NCI-H2196 (cell line): Measurements from ENCODE around the gene FKTN.
"Not testable (repeated sequence)": the region's sequence is repeated elsewhere in the genome, so short reads cannot be mapped to it uniquely, and the experiment has no call there.

Experiments
- DNase-seq: peaks from one replicate; lab custom pipeline; 2025; ENCODE audit not compliant: unreplicated experiment; lab: John Stamatoyannopoulos, UW

The FKTN gene

DNA sequence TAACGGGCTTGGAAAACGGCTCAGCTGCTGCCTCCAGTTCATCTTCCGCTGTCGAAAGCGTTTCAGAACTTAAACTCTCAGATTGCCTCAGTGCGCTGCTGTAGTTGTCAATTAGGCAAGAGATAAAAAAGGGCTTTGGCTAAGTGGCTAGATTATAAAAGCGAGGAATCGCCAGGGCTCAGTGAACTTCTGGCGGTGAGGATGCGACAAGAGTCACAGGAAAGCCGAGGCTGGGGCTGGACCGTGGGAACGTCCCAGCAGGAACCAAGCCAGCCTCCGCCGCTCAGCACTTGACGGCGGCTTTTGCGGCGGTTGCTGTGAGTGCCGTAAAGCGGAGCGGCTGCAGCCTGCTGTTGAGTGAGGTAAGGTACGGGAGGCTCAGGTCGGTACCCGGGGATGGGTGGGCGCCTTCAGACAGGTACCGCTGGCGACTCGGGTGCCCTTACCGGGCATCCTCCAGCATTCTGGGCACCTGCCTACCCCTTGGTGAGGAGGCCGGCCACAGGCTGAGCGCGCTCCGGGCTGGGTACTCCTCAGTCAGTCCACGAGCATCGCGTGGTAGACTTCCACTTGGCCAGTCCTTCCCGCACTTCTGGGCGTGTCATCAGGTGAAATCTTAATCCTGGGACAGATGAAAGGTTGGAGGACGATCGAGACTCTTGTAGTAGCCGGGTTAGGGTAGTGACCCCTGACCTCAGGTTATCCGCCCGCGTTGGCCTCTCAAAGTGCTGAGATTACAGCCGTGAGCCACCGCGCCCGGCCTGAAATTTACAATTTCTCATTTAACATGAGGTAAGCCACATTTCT is at the start of gene FKTN:
Gene FKTN (plus strand): TSS at position 328 of the 807 bp plus-strand sequence. CDS start 16,902 bp downstream, outside the sequence.
- DNase-seq = peak; percentile 82

DNA sequence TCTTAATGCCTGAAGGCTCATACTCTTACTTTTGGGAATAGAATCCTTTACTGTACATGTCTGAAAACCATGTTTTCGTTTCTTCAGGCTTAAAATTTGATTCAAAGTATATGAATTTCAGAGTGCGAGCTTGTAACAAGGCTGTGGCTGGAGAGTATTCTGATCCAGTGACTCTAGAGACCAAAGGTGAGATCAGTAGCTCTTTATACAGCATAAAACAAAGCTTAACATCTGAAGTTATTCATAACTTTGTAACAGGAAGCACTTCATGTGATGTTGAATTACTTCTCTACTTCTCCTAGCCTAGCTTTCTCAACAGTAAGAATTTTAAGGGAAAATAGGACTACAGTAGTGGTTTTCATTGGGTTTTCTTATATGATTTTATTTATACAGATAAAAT is 49.4 kb upstream of the FKTN start:
- no peak for DNase-seq

DNA sequence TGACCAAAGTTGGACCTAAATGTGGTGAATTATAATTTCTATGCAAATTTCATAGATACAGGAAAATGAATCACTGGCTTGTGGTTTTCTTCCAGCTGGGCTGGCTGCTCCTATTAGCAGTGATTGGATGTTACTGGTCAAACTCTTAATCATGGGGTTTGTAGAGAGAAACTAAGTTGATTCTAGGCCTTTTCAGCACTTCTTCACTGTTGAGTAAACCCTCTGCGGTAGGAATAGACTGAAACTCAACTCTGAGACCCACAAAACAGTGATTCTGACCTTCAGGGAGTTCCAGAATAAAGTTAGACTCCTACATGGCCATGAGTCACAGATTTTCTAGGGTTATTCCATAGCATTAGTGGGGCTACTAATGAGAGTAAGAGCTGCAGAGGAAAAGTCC is 47.9 kb upstream of the FKTN start:
- no peak for DNase-seq

DNA sequence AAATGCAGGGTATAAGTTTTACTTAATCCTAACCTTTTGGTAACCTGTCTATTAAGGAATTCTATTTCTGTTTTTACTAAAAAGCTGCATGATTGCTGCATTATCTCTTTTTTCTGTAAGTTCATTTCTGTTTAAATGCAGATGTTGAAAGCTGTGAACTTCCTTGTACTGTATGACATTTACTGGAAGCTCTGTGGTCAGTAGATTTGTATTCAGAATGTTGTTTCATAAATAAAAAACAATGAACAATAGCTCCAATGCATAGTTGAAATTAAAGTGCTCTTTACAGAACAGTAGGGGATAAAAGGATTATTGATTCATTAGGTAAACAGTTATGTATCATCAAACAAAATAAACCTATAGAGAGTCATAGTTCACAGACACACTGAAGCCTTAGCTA is 46.5 kb upstream of the FKTN start:
- no peak for DNase-seq

DNA sequence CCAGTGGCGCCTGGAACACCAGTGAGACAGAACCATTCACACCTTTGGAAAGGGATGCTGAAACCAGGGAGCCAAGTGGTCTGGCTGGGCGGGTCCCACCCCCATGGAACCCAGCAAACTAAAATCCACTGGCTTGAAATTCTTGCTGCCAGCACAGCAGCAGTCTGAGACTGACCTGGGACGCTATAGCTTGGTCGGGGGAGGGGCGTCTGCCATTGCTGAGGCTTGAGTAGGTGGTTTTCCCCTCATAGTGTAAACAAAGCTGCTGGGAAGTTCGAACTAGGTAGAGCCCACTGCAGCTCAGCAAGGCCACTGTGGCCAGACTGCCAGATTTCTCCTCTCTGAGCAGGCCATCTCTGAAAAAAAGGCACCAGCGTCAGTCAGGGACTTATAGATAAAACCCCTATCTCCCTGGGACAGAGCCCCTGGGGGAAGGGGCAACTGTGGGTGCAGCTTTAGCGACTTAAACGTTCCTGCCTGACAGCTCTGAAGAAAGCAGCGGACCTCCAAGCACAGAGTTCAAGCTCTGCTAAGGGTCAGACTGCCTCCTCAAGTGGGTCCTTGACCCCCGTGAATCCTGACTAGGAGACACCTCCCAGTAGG is 42.0 kb upstream of the FKTN start:
- DNase-seq = no peak

DNA sequence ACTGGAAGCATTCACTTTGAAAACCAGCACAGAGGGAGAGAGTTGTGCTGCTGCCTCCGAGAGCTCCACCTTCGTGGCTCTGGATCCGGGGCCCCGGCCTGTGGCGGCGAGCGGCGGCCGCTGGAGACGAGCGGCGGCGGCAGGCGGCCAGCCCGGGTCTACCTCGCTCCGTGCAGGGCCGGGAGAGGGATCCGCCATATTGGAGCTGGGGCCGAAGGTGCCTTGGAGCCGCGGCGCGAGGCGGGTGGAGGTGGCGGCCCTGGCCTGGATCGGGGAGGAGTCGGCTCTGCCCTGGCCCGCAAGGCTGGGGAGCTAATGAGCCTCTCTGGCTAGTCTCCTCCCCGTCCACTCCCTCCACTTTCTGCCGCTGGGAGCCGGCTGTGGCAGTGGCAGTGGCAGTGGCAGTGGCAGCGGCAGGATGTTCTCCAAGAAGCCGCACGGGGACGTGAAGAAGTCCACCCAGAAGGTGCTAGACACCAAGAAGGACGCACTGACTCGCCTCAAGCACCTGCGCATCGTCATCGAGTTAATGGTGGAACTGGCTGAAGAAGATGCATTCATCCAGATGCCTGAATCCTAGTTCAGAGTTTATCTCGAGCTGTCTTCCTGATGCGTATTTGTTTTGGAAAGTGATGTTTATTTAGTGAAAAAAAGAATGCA is 38.1 kb upstream of the FKTN start:
- not testable (repeated sequence) for DNase-seq

DNA sequence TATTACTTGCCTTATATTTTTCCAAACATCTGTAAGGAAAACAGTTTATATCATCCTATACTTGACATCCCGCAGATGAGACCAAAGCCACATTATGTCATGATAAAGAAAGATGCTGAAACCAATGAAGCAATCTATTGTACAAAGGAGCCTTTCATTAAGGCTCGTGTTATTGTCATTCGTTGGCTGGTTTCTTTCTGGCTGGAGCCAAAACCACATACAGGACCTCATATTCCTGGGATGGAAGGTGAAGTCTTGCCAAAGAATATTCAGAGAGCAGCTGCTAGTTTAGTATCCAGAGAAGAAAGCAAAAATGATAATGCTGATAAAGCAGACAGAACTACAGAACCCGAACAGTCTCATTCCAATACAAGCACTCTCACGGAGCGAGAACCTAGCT is 36.9 kb upstream of the FKTN start:
- not testable (repeated sequence) for DNase-seq

DNA sequence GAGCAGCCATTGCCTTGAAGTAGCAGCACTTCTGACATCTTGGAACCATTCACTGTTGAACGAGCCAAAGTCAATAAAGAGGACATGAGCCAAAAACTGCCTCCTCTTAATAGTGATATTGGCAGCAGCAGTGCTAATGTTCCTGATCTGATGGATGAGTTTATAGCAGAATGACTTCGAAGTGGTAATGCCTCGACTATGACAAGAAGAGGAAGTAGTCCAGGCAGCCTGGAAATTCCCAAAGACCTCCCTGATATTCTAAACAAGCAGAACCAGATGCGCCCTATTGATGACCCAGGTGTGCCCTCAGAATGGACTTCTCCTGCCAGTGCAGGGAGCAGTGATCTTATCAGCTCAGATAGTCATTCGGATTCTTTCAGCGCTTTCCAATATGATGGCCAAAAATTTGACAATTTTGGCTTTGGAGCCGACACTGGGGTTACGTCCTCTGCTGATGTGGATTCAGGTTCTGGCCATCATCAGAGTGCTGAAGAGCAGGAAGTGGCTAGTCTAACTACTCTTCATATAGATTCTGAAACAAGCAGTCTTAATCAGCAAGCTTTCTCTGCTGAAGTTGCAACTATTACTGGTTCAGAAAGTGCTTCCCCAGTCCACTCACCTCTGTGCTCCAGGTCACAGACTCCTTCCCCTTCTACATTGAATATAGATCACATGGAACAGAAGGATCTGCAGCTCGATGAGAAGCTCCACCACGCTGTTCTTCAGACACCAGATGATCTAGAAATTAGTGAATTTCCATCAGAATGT is 35.1 kb upstream of the FKTN start:
- peak; percentile 16 for DNase-seq

DNA sequence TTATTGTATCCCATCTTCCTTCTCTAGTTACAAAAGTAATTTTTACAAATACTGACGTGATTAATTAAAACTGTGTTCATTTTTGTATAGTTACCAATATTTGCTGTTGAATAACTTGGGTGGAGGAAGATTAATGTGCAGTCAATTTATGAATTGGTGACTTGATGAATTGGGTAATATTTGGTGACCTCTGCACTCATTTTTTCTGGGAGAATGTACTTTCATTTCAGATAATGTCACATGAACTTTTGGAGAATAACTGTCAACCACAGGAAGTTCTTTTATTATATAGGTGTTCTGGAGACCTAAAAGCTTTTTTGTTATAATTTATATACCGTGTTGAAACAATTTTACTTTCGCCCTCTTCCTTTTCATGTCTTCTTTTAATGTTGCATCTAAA is 26.4 kb upstream of the FKTN start:
- no peak for DNase-seq

- DNase-seq = no peak
These were observed 21.8 kb upstream of the FKTN start for GRCh38 chr9:105535920-105536668.

DNA sequence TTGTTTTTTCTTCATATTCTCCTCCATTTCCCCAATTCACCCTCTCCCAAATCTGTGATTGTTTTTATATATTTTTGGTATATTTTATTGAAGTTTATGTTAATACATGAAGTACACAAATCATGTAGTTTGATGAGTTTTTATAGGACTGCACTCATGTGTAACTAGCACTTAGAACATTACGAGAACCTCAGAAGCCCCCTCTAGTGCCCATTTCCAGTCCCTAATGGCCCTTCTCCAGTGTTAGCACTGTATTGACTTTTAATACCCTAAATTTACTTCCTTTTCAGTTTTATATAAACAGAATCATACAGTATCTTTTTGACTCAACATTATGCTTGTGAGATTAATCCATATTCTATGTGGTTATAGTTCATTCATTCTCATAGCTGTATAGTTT is 18.5 kb upstream of the FKTN start:
- no peak for DNase-seq

- DNase-seq = no peak
These were observed 16.1 kb upstream of the FKTN start for GRCh38 chr9:105541838-105542237.

- DNase-seq = no peak
These were observed 3.9 kb upstream of the FKTN start for GRCh38 chr9:105554042-105554441.

- no peak for DNase-seq
These were observed 14.5 kb downstream of the FKTN start for GRCh38 chr9:105572455-105572854.

- DNase-seq = not testable (repeated sequence)
These were observed 22.0 kb downstream of the FKTN start for GRCh38 chr9:105579952-105580351.

DNA sequence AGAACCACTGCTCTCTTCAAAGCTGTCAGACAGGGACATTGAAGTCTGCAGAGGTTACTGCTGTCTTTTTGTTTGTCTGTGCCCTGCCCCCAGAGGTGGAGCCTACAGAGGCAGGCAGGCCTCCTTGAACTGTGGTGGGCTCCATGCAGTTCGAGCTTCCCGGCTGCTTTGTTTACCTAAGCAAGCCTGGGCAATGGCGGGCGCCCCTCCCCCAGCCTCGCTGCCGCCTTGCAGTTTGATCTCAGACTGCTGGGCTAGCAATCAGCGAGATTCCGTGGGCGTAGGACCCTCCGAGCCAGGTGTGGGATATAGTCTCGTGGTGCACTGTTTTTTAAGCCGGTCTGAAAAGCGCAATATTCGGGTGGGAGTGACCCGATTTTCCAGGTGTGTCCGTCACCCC is 23.6 kb downstream of the FKTN start:
- not testable (repeated sequence) for DNase-seq

DNA sequence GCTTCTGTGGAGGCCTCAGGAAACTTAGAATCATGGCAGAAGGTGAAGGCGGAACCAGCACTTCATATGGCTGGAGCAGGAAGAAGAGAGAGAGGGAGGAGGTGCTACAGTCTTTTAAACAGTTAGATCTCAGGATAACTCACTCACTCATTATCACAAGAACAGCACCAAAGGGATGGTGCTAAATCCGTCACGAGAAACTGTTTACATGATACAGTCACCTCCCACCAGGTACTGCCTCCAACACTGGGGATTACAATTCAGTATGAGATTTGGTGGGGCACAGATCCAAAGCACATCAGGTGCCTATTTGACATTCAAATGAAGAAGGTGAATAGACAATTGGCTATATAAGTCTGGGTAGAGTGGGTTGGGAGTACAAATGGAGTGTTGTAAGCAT is 35.2 kb downstream of the FKTN start:
- DNase-seq = no peak

GRCh38 chr9:105608721-105609598 is 51.0 kb downstream of the FKTN start:
- DNase-seq = peak; percentile 77

DNA sequence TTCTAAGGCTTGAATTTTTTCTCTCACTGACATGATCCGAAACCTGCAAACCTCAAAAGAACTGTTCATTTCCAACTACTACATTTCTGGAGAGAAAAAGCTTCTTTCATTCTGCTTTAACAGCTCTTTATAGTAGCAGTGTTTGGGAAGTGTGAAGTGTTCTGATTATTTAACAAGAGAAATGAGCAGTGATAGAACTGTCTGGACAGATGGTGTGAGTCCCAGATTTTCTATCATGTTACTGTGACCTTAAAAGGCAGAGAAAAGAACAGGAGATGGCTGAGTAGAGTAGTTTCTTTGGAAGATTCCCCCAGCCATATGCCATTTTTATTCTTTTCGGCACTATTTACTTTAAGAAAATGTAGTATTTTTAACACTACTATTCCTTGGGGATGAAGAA is 63.1 kb downstream of the FKTN start:
- no peak for DNase-seq

- no peak for DNase-seq
These were observed 67.2 kb downstream of the FKTN start for GRCh38 chr9:105625088-105625487.
